ENCODE data around the gene TIPRL.

- no peak for TF ChIP-seq CTCF (IDR thresholded peaks at IDR 0.05)
- TF ChIP-seq POLR2AphosphoS5 (IDR thresholded peaks at IDR 0.05) = no peak
- TF ChIP-seq EP300 (IDR thresholded peaks at IDR 0.05) = no peak
- TF ChIP-seq POLR2A (IDR thresholded peaks at IDR 0.05) = no peak
These were observed 11.0 kb upstream of the TIPRL start for GRCh38 chr1:168167806-168168205.
